WTC11 (cell line): ENCODE data around the gene GALNT12. TPM values are rescaled to one million over a fixed set of nuclear protein-coding genes. Genes with fewer than 3 reads are reported as not detected.

Experiments
- ATAC-seq: fragments of 200-7000 bp; cut with Tn5 transposase; 2 replicates; pipeline ENCODE4 v1.10.0; 2021; ENCODE audit warnings: mild to moderate bottlenecking, moderate library complexity
- CTCF ChIA-PET: fragments of 300-600 bp; sonication (Branson Sonifier 250); formaldehyde crosslinking; loops from one replicate; lab custom pipeline; 2021; ENCODE audit warnings: antibody characterized with exemption; lab: Charles Lee
- POLR2A ChIA-PET: fragments of 350-600 bp; sonication (Branson Sonifier 250); formaldehyde crosslinking; loops from one replicate; lab custom pipeline; 2021; ENCODE audit warnings: antibody characterized with exemption; lab: Charles Lee
- DNase-seq: peaks from one replicate; pipeline ENCODE4 v3.0.0; 2021; ENCODE audit warnings: low spot score
- H3K27ac Mint-ChIP-seq: 2 replicates; pipeline ENCODE4 v1.8.0; 2021; ENCODE audit warnings: mixed read lengths
- H3K27me3 Mint-ChIP-seq: 2 replicates; pipeline ENCODE4 v1.8.0; 2021; ENCODE audit warnings: low read depth, mild to moderate bottlenecking, moderate library complexity, mixed read lengths
- H3K36me3 Mint-ChIP-seq: 2 replicates; pipeline ENCODE4 v1.8.0; 2021; ENCODE audit warnings: mixed read lengths
- H3K4me1 Mint-ChIP-seq: 2 replicates; pipeline ENCODE4 v1.8.0; 2022; ENCODE audit warnings: mixed read lengths
- H3K4me3 Mint-ChIP-seq: 2 replicates; pipeline ENCODE4 v1.8.0; 2021; ENCODE audit warnings: mild to moderate bottlenecking, moderate library complexity, mixed read lengths
- H3K9me3 Mint-ChIP-seq: 2 replicates; pipeline ENCODE4 v1.8.0; 2021; ENCODE audit warnings: mixed read lengths
- ATF1 ChIP-seq: sonication (generic); formaldehyde crosslinking; IDR thresholded peaks from 2 replicates; pipeline ENCODE4 v1.8.1; 2023; ENCODE audit warnings: mild to moderate bottlenecking, moderate library complexity, missing genetic modification reagents
- CDX4 ChIP-seq: fragments of 250-450 bp; sonication (Bioruptor Pico); IDR thresholded peaks from 2 replicates; pipeline ENCODE4 v1.9.0; 2021; ENCODE audit warnings: moderate library complexity, mild to moderate bottlenecking, inconsistent platforms, borderline replicate concordance
- E2F4 ChIP-seq: sonication (generic); formaldehyde crosslinking; IDR thresholded peaks from 2 replicates; pipeline ENCODE4 v1.8.1; 2022; ENCODE audit warnings: low read depth, mild to moderate bottlenecking, moderate library complexity, missing genetic modification reagents, borderline replicate concordance
- E2F5 ChIP-seq: sonication (generic); formaldehyde crosslinking; IDR thresholded peaks from 2 replicates; pipeline ENCODE4 v1.8.1; 2022; ENCODE audit warnings: mild to moderate bottlenecking, moderate library complexity, missing genetic modification reagents
- FOXK1 ChIP-seq: sonication (generic); formaldehyde crosslinking; IDR thresholded peaks from 2 replicates; pipeline ENCODE4 v1.8.0; 2022; ENCODE audit warnings: mild to moderate bottlenecking, moderate library complexity, missing genetic modification reagents
- IRF2 ChIP-seq: sonication (generic); formaldehyde crosslinking; IDR thresholded peaks from 2 replicates; pipeline ENCODE4 v1.8.0; 2022; ENCODE audit warnings: low read depth, missing genetic modification reagents, borderline replicate concordance
- JUN ChIP-seq: sonication (generic); formaldehyde crosslinking; IDR thresholded peaks from 2 replicates; pipeline ENCODE4 v1.8.0; 2023; ENCODE audit warnings: mild to moderate bottlenecking, missing genetic modification reagents
- KAT7 ChIP-seq: sonication (generic); formaldehyde crosslinking; IDR thresholded peaks from 2 replicates; pipeline ENCODE4 v1.8.1; 2023; ENCODE audit warnings: missing genetic modification reagents, mild to moderate bottlenecking, borderline replicate concordance
- MAX ChIP-seq: sonication (generic); formaldehyde crosslinking; IDR thresholded peaks from 2 replicates; pipeline ENCODE4 v1.8.0; 2022; ENCODE audit warnings: mild to moderate bottlenecking, missing genetic modification reagents
- NR2C2 ChIP-seq: sonication (generic); formaldehyde crosslinking; IDR thresholded peaks from 2 replicates; pipeline ENCODE4 v1.8.0; 2022; ENCODE audit warnings: mild to moderate bottlenecking, missing genetic modification reagents
- RELA ChIP-seq: sonication (generic); formaldehyde crosslinking; IDR thresholded peaks from 2 replicates; pipeline ENCODE4 v1.8.1; 2022; ENCODE audit warnings: missing genetic modification reagents, mild to moderate bottlenecking, borderline replicate concordance
- STAT6 ChIP-seq: sonication (generic); formaldehyde crosslinking; conservative IDR thresholded peaks from 2 replicates; pipeline ENCODE4 v1.8.1; 2023; ENCODE audit warnings: mild to moderate bottlenecking, low read depth, missing genetic modification reagents, moderate library complexity
- TEAD1 ChIP-seq: sonication (generic); formaldehyde crosslinking; IDR thresholded peaks from 2 replicates; pipeline ENCODE4 v1.8.0; 2022; ENCODE audit warnings: mild to moderate bottlenecking, missing genetic modification reagents
- ZMAT4 ChIP-seq: fragments of 250-450 bp; sonication (Bioruptor Pico); IDR thresholded peaks from 2 replicates; pipeline ENCODE4 v1.9.0; 2021; ENCODE audit warnings: mild to moderate bottlenecking
- ZNF121 ChIP-seq: sonication (generic); formaldehyde crosslinking; IDR thresholded peaks from 2 replicates; pipeline ENCODE4 v1.8.0; 2023; ENCODE audit warnings: missing genetic modification reagents
- ZNF281 ChIP-seq: sonication (generic); formaldehyde crosslinking; IDR thresholded peaks from 2 replicates; pipeline ENCODE4 v1.8.0; 2023; ENCODE audit warnings: mild to moderate bottlenecking, missing genetic modification reagents
- ZNF671 ChIP-seq: fragments of 250-450 bp; sonication (Bioruptor Pico); IDR thresholded peaks from 2 replicates; pipeline ENCODE4 v1.8.0; 2021; ENCODE audit warnings: mild to moderate bottlenecking
- total RNA-seq: library from RNA; stranded (reverse); gene quantifications from 3 replicates; pipeline ENCODE4 v1.2.3, GENCODE V29; 2021

GALNT12 gene
- total RNA-seq, 1 experiment from 2014 or later: 19.3 TPM

- TF ChIP-seq ZNF281 (CRISPR knock-in tag): no peak
- TF ChIP-seq KAT7 (CRISPR knock-in tag): no peak
- TF ChIP-seq TEAD1 (CRISPR knock-in tag): no peak
- no peak for TF ChIP-seq NR2C2 (CRISPR knock-in tag)
- no peak for TF ChIP-seq ZNF671
- no peak for TF ChIP-seq STAT6
Observed at GRCh38 chr9:98873951-98874371, 66.5 kb downstream of the GALNT12 start (continued).

- H3K27me3 Mint-ChIP-seq: no peaks in the 10 kb centered on the region
- no peaks in the 10 kb centered on the region for H3K4me1 Mint-ChIP-seq
- ChIA-PET POLR2A (interaction anchor here (0.6 kb wide), 1 partner anchor 17 kb away, joined by 4 read pairs; no protein-coding TSS in a partner anchor), CTCF (interaction anchor here (0.6 kb wide), 1 partner anchor 125 kb away, joined by 3 read pairs; no protein-coding TSS in a partner anchor)
- H3K9me3 Mint-ChIP-seq: peaks cover 20% of the 10 kb centered on the region
- DNase-seq (no peak), ATAC-seq (no peak)
- H3K4me3 Mint-ChIP-seq: no peak overlapping the region
- no peak overlapping the region for H3K27ac Mint-ChIP-seq
- TF ChIP-seq E2F4 (CRISPR knock-in tag) (no peak), E2F5 (CRISPR knock-in tag) (no peak), JUN (CRISPR knock-in tag) (no peak), MAX (CRISPR knock-in tag) (no peak), TEAD1 (CRISPR knock-in tag) (no peak), ATF1 (no peak), ZMAT4 (no peak), CDX4 (CRISPR knock-in tag) (no peak), RELA (no peak), FOXK1 (CRISPR knock-in tag) (no peak), IRF2 (CRISPR knock-in tag) (no peak), ZNF121 (no peak)
- H3K36me3 Mint-ChIP-seq: no peaks in the 10 kb centered on the region
Observed at GRCh38 chr9:98874721-98875255, 67.3 kb downstream of the GALNT12 start.
